ENCODE data around the gene XAB2. TPM values are rescaled to one million over a fixed set of nuclear protein-coding genes. Genes with fewer than 3 reads are reported as not detected.

Gene XAB2
- total RNA-seq, 4 donors from 2014 or later = 51.6 to 62.0 (median 54.3) TPM

DNA sequence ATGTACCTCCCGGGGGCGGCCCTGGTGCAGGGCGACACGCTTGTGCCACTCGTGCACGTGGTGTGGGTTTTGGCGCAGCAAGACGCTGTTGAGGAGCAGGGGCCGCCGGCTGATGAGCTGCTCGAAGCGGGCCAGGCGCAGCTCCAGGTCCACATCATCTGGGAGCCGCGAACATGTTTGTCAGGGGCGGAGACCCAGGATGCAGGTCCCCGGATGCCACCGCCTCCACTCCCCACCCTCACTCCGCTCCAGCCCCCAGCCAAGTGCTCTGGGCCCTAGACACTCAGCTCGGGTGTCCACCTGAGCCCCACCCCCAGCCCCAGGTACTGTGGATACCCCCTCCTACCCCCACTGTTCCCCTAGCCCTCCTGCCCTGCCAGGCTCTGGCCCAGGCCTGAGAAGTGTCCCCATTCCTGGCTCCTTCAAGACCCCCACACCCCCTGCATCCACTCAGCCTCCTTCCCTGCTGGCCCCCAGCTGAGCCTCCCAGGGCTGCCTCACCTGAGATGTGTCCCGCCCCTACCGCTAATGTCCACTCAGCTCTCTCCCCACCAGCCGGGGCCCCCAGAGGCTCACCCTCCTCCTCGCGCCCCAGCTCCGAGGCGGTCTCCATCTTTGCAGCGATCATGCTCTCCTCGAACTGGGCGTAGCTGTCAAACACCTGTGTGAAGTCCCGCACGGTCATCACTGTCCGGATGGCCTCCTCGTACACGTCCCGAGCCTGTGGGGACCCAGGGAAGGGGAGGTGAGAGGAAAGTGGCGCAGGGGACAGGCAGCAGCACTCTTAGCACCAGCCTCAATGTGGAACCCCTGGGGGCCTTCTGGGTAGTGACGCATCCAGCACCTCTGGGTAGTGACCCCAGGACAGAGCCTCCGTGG lies 5.4 kb downstream of the XAB2 start:
- Histone ChIP-seq H3K27ac (no peak overlapping the region), H3K27me3 (no peaks in the 10 kb centered on the region), H3K4me1 (peaks cover 0 to 25% (median 12%) of the 10 kb centered on the region in 4 donors), H3K36me3 (peaks cover 12 to 85% (median 40%) of the 10 kb centered on the region in 3 donors), H3K4me3 (no peak overlapping the region), H3K9me3 (no peaks in the 10 kb centered on the region)
- TF ChIP-seq EP300 (IDR thresholded peaks at IDR 0.05) (no peak), POLR2A (IDR thresholded peaks at IDR 0.05) (no peak)
- TF ChIP-seq, protein P1, sequence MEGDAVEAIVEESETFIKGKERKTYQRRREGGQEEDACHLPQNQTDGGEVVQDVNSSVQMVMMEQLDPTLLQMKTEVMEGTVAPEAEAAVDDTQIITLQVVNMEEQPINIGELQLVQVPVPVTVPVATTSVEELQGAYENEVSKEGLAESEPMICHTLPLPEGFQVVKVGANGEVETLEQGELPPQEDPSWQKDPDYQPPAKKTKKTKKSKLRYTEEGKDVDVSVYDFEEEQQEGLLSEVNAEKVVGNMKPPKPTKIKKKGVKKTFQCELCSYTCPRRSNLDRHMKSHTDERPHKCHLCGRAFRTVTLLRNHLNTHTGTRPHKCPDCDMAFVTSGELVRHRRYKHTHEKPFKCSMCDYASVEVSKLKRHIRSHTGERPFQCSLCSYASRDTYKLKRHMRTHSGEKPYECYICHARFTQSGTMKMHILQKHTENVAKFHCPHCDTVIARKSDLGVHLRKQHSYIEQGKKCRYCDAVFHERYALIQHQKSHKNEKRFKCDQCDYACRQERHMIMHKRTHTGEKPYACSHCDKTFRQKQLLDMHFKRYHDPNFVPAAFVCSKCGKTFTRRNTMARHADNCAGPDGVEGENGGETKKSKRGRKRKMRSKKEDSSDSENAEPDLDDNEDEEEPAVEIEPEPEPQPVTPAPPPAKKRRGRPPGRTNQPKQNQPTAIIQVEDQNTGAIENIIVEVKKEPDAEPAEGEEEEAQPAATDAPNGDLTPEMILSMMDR (IDR thresholded peaks at IDR 0.05) = no peak
- 89 to 93% methylated on average over 33 to 39 of the region's 39 CpGs for WGBS, 2 donors
- no peak for DNase-seq (ENCODE audit: low spot score in 2 of 2)

DNA sequence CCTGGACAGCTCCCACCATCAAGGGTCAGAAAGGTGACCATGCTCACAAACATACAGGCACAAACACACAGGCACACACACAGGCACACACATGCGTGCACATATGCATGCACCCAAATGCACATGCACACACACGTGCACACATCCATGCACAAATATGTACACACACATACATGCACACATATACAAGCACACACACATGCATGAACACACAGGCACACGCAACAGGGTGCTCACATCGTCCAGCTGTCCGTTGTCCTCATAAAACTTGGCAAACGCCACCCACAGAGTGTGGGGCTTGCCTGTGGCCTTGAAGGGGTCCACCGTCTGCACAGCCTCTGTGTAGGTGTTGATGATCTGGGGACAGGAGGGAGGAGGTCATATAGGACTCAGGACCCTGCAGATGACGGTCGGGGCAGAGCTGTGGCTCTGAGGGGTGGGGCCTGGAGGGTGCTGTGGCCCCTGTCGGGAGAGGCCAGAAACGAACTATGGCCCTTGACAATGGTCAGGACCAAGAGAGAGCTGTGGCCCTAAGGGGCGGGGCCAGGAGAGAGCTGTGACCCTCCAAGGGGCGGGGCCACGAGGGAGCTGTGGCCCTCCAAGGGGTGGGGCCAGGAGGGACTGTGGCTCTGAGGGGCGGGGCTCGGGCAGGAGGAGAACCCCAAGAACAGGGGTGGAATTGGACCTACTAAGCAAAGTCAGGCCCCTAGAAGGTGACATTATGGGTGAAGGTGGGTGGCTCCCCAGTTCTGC lies 6.2 kb downstream of the XAB2 start:
- Histone ChIP-seq H3K27ac (no peak overlapping the region), H3K4me3 (no peak overlapping the region), H3K36me3 (peaks cover 12 to 93% (median 40%) of the 10 kb centered on the region in 3 donors), H3K4me1 (peaks cover 0 to 21% (median 6%) of the 10 kb centered on the region in 4 donors), H3K9me3 (no peaks in the 10 kb centered on the region), H3K27me3 (no peaks in the 10 kb centered on the region)
- TF ChIP-seq, protein P1 (IDR thresholded peaks at IDR 0.05) = no peak
- TF ChIP-seq POLR2A (IDR thresholded peaks at IDR 0.05) = no peak
- TF ChIP-seq EP300 (IDR thresholded peaks at IDR 0.05) = no peak
- 79 to 83% methylated on average over 14 to 16 of the region's 16 CpGs for WGBS, 2 donors
- no peak for DNase-seq (ENCODE audit: low spot score in 2 of 2)

DNA sequence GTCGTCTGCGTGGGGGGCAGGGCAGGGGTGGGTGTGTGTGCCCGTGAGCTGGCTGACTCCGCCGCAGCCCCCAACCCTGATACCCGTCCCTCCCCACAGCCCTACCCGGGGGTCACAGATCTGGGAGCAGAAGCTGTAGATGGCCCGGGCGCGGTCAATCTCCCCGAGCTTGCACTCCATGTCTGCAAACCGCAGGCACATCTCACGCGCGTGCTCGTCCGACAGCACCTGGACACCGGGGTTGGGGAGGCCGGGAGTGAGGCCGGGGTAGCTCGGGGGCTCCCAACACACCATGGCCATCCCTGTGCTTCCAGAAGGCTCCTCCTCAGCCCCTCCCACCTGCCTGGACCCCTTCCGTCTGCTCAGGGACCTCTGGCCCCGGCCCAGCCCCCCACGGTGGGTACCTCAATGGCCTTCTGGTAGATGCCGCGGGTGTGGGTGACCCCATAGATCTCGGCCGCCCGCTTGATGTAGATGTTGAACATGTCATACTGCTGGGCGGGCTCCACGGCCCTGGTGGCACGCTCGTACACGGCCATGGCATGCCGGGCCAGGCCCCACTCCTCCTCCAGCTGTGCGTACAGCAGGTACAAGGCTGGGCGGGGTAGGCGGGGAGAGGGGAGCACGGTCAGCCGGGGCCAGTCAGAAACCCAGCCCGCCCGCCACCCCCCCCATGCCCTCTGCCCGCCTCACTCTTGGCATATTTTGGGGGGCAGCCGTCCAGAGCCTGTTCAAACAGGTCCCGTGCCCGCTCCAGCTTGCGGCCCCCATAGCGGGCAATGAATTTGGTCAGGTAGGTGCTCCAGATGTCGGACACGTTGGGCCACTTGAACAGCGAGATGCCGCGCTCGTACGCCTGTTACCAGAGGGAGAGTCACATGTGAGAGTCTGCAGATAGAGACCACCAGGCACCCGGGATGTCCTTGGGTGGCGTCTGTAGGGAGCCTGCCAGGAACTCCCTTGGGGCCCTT lies 8.6 kb downstream of the XAB2 start:
- TF ChIP-seq, protein P1 (IDR thresholded peaks at IDR 0.05) = no peak
- no peak for TF ChIP-seq POLR2A (IDR thresholded peaks at IDR 0.05)
- no peak overlapping the region for H3K4me3 ChIP-seq
- no peak overlapping the region for H3K27ac ChIP-seq
- H3K36me3 ChIP-seq = peaks cover 12 to 94% (median 43%) of the 10 kb centered on the region in 3 donors
- DNase-seq (ENCODE audit: low spot score in 2 of 2) = no peak
- no peaks in the 10 kb centered on the region for H3K9me3 ChIP-seq
- H3K27me3 ChIP-seq = no peaks in the 10 kb centered on the region
- peaks cover 0 to 8% (median 0%) of the 10 kb centered on the region in 4 donors for H3K4me1 ChIP-seq
- WGBS, 2 donors = 93 to 94% methylated on average over 36 to 45 of the region's 57 CpGs

DNA sequence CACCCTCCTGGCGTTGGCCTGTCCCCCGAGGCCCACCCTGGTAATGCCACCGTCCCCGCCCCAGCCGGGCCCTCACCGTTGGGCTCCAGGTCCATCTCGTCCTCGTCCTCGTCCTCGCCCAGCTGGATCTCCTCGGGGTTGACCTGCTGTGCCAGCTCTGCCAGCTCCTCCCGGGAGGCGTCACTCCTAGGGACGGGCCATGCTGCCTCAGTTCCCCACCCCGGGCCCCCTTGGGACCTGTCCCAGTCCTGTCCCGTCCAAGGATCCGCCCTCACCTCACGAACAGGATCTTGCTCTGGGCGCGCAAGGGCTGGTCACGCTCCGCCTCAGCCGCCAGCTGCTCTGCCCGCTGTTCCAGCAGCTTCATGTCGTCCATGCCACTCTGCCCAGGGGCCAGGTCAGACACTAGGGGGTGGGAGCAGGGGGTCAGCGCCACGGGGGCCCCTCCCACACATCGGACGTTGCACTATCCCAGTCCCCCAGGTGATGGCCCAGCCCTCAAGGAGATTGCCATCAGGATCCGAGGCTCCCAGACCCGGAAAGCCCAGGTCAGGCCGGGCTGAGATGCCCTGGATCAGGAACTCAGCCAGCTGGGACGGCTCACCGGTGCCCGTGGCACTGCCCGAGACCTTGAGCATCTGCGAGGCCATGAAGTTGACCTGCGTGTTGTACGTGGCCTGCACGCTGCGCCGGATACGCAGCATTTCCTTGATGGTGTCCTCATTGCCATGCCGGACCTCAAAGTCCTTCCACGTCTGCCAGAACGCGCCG lies 9.5 kb downstream of the XAB2 start:
- TF ChIP-seq EP300 (IDR thresholded peaks at IDR 0.05) (no peak), POLR2A (IDR thresholded peaks at IDR 0.05) (no peak)
- TF ChIP-seq, protein P1 (IDR thresholded peaks at IDR 0.05) = no peak
- 90 to 93% methylated on average over 34 to 35 of the region's 48 CpGs for WGBS, 2 donors
- H3K27ac ChIP-seq = no peak overlapping the region
- no peak for DNase-seq (ENCODE audit: low spot score in 2 of 2)
- H3K27me3 ChIP-seq = no peaks in the 10 kb centered on the region
- no peak overlapping the region for H3K4me3 ChIP-seq
- peaks cover 0 to 8% (median 0%) of the 10 kb centered on the region in 4 donors for H3K4me1 ChIP-seq
- H3K36me3 ChIP-seq = peaks cover 10 to 86% (median 43%) of the 10 kb centered on the region in 3 donors
- no peaks in the 10 kb centered on the region for H3K9me3 ChIP-seq

Data from tibial nerve (tissue), 4 donors.